Adrenal gland (tissue), 5 donors: ENCODE results near the gene NFKBIZ.

Source experiments
- CTCF ChIP-seq, 6 experiments: fragments of 450-650 bp in 4 of 6; fragments of 200-600 bp in 2 of 6; sonication (generic) in 1 of 6; IDR thresholded peaks; 1 replicate in 5 of 6; 2 replicates in 1 of 6; pipeline versions ENCODE4 v1.5.1 to v1.8.0; 2016 to 2021; ENCODE audit warnings: antibody characterized with exemption in 6 of 6, mild to moderate bottlenecking in 2 of 6, moderate library complexity in 1 of 6
- POLR2A ChIP-seq, 2 donors: fragments of 450-650 bp; IDR thresholded peaks; one replicate each; pipeline ENCODE4 v1.6.1; 2017; ENCODE audit warnings: antibody characterized with exemption in 2 of 2, mild to moderate bottlenecking in 2 of 2, moderate library complexity in 1 of 2
- donor health status: DM: no; HTN: no; CAD: no.

- TF ChIP-seq CTCF (IDR thresholded peaks at IDR 0.05) (no peak), POLR2A (IDR thresholded peaks at IDR 0.05) (no peak)
These were observed 37.3 kb downstream of the NFKBIZ start for GRCh38 chr3:101886626-101887025.
